ENCODE results near the gene AFAP1.
A peak's percentile ranks its signal among the peaks of the same experiment; 100 is the strongest.

Gene AFAP1

DNA sequence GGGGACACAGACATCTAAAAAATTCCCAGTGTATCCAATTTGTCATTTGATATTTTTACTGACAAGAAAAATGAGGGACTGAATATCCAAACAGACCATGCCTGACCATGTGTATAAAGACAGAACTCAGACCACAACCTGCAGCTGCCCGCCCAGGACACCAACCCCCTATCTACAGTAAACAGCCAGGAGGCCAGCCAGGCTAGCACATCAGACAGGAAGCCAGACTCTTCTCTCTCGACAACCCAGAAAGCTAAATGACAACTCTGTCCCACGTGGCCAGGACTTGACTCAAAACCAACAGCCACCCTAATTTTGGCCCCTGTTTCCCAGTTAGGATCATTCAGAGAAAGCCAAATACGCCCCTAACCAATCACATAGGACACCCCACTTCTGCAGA, 15.1 kb downstream of the AFAP1 start:
- peaks cover 0 to 2% of the 10 kb centered on the region in 2 experiments for H3K36me3 ChIP-seq (ENCODE audit: control insufficient read depth in 1 of 2, insufficient read depth in 2 of 2, low read length in 2 of 2)
- H2BK5ac ChIP-seq (ENCODE audit: low read depth, low read length, poor library complexity): no peak overlapping the region
- no peak overlapping the region for H3K27ac ChIP-seq (ENCODE audit: low read depth, low read length)
- H4K12ac ChIP-seq (ENCODE audit: low read depth, low read length): no peak overlapping the region
- no peaks in the 10 kb centered on the region for H3K27me3 ChIP-seq (ENCODE audit: insufficient read depth, low read length)
- no peak overlapping the region for H3K4me2 ChIP-seq (ENCODE audit: low read length)
- no peak overlapping the region for H4K8ac ChIP-seq (ENCODE audit: low read depth, low read length)
- no peak overlapping the region for H2AFZ ChIP-seq (ENCODE audit: insufficient read depth, low read length, poor library complexity)
- H3K4me1 ChIP-seq (ENCODE audit: control insufficient read depth in 1 of 2, insufficient read depth in 2 of 2, low read length in 2 of 2): peaks cover 9 to 12% of the 10 kb centered on the region in 2 experiments
- H4K91ac ChIP-seq (ENCODE audit: low read depth, low read length): no peak overlapping the region
- no peak for DNase-seq
- H2AK5ac ChIP-seq (ENCODE audit: low read length): no peak overlapping the region
- WGBS (ENCODE audit: extremely low coverage, insufficient coverage, insufficient read length): no CpG with 5 or more reads among the region's 4 CpGs
- H2BK12ac ChIP-seq (ENCODE audit: low read length): no peak overlapping the region
- peaks cover 12% of the 10 kb centered on the region for H3K79me2 ChIP-seq (ENCODE audit: control insufficient read depth, insufficient read depth, low read length, poor library complexity)
- no peak overlapping the region for H2BK120ac ChIP-seq (ENCODE audit: insufficient read depth, low read length, poor library complexity)
- no peak overlapping the region for H3K9ac ChIP-seq (ENCODE audit: low read length)
- H3K79me1 ChIP-seq (ENCODE audit: low read length): no peaks in the 10 kb centered on the region
- H3K14ac ChIP-seq (ENCODE audit: low read length): no peak overlapping the region
- H3K23ac ChIP-seq (ENCODE audit: low read length): no peak overlapping the region
- H3K9me3 ChIP-seq (ENCODE audit: insufficient read depth, low read depth, low read length): peaks cover 2% of the 10 kb centered on the region
- H3K4me3 ChIP-seq (ENCODE audit: low read depth, low read length): no peak overlapping the region
- no peak overlapping the region for H3K18ac ChIP-seq (ENCODE audit: low read length)
- H3K4ac ChIP-seq (ENCODE audit: low read depth, low read length): no peak overlapping the region

DNA sequence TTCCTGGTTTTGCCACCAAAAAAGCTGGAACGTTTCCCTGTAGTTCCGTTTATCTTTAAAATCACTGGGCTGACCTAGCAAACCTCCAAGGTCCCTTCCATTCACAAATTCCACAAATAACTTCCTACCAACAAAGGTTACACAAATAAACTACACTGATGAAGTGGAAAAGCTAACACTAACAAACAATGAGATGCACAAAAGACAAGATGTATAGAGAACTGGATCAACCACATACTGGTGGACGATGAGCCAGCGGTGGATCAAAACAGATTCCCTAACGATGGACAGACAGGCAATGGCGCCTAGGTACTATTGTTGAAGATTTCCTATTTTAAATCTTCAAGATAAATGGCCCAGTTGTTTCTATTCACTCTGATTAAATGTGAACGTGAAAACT, 15.5 kb downstream of the AFAP1 start:
- Histone ChIP-seq H3K4ac (ENCODE audit: low read depth, low read length) (no peak overlapping the region), H3K9me3 (ENCODE audit: insufficient read depth, low read depth, low read length) (peaks cover 2% of the 10 kb centered on the region), H4K12ac (ENCODE audit: low read depth, low read length) (no peak overlapping the region), H3K14ac (ENCODE audit: low read length) (no peak overlapping the region), H3K4me2 (ENCODE audit: low read length) (no peak overlapping the region), H3K9ac (ENCODE audit: low read length) (no peak overlapping the region), H3K27me3 (ENCODE audit: insufficient read depth, low read length) (no peaks in the 10 kb centered on the region), H2BK120ac (ENCODE audit: insufficient read depth, low read length, poor library complexity) (no peak overlapping the region), H3K36me3 (ENCODE audit: control insufficient read depth in 1 of 2, insufficient read depth in 2 of 2, low read length in 2 of 2) (peaks cover 0 to 2% of the 10 kb centered on the region in 2 experiments), H2AFZ (ENCODE audit: insufficient read depth, low read length, poor library complexity) (no peak overlapping the region), H4K8ac (ENCODE audit: low read depth, low read length) (no peak overlapping the region), H2BK12ac (ENCODE audit: low read length) (no peak overlapping the region), H3K23ac (ENCODE audit: low read length) (no peak overlapping the region), H3K4me1 (ENCODE audit: control insufficient read depth in 1 of 2, insufficient read depth in 2 of 2, low read length in 2 of 2) (peaks cover 6 to 8% of the 10 kb centered on the region in 2 experiments), H4K91ac (ENCODE audit: low read depth, low read length) (no peak overlapping the region), H3K4me3 (ENCODE audit: low read depth, low read length) (no peak overlapping the region), H3K79me2 (ENCODE audit: control insufficient read depth, insufficient read depth, low read length, poor library complexity) (peaks cover 12% of the 10 kb centered on the region), H2BK5ac (ENCODE audit: low read depth, low read length, poor library complexity) (no peak overlapping the region), H3K27ac (ENCODE audit: low read depth, low read length) (no peak overlapping the region), H3K18ac (ENCODE audit: low read length) (no peak overlapping the region), H2AK5ac (ENCODE audit: low read length) (no peak overlapping the region), H3K79me1 (ENCODE audit: low read length) (no peaks in the 10 kb centered on the region)
- no CpG with 5 or more reads among the region's 7 CpGs for WGBS (ENCODE audit: extremely low coverage, insufficient coverage, insufficient read length)
- DNase-seq: peak in 1 of 2 donors; percentile 63

DNA sequence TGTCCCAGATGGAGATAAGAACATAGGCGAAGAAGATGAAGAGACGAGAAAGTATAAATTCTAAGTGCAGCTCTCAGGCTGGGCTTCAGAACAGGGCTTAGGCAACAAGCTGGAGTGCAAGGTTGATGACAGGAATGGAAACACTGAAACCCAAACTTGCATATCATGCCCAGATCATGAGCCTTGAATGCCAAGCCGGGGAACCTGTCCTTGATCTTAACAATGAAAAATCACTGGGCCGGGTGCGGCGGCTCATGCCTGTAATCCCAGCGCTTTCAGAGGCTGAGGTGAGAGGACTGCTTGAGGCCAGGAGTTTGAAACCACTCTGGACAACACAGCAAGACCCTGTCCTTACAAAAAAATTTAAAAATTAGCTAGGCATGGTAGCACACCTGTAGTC, 17.2 kb downstream of the AFAP1 start:
- no peak for DNase-seq
- H3K4me2 ChIP-seq (ENCODE audit: low read length): no peak overlapping the region
- no peak overlapping the region for H4K8ac ChIP-seq (ENCODE audit: low read depth, low read length)
- H2AFZ ChIP-seq (ENCODE audit: insufficient read depth, low read length, poor library complexity): no peak overlapping the region
- H3K9ac ChIP-seq (ENCODE audit: low read length): no peak overlapping the region
- no peaks in the 10 kb centered on the region for H3K79me1 ChIP-seq (ENCODE audit: low read length)
- no peak overlapping the region for H2AK5ac ChIP-seq (ENCODE audit: low read length)
- H3K27ac ChIP-seq (ENCODE audit: low read depth, low read length): no peak overlapping the region
- no peaks in the 10 kb centered on the region for H3K9me3 ChIP-seq (ENCODE audit: insufficient read depth, low read depth, low read length)
- H3K27me3 ChIP-seq (ENCODE audit: insufficient read depth, low read length): no peaks in the 10 kb centered on the region
- no CpG with 5 or more reads among the region's 7 CpGs for WGBS (ENCODE audit: extremely low coverage, insufficient coverage, insufficient read length)
- H3K23ac ChIP-seq (ENCODE audit: low read length): no peak overlapping the region
- H2BK12ac ChIP-seq (ENCODE audit: low read length): no peak overlapping the region
- no peak overlapping the region for H3K18ac ChIP-seq (ENCODE audit: low read length)
- peak overlapping the region; percentile 8 for H3K4ac ChIP-seq (ENCODE audit: low read depth, low read length)
- no peak overlapping the region for H3K4me3 ChIP-seq (ENCODE audit: low read depth, low read length)
- peaks cover 7% of the 10 kb centered on the region for H3K79me2 ChIP-seq (ENCODE audit: control insufficient read depth, insufficient read depth, low read length, poor library complexity)
- H2BK120ac ChIP-seq (ENCODE audit: insufficient read depth, low read length, poor library complexity): no peak overlapping the region
- H3K14ac ChIP-seq (ENCODE audit: low read length): no peak overlapping the region
- no peak overlapping the region for H4K12ac ChIP-seq (ENCODE audit: low read depth, low read length)
- H3K4me1 ChIP-seq (ENCODE audit: control insufficient read depth in 1 of 2, insufficient read depth in 2 of 2, low read length in 2 of 2): peaks cover 11 to 20% of the 10 kb centered on the region in 2 experiments
- no peak overlapping the region for H2BK5ac ChIP-seq (ENCODE audit: low read depth, low read length, poor library complexity)
- no peak overlapping the region for H4K91ac ChIP-seq (ENCODE audit: low read depth, low read length)
- H3K36me3 ChIP-seq (ENCODE audit: control insufficient read depth in 1 of 2, insufficient read depth in 2 of 2, low read length in 2 of 2): peaks cover 0 to 2% of the 10 kb centered on the region in 2 experiments

DNA sequence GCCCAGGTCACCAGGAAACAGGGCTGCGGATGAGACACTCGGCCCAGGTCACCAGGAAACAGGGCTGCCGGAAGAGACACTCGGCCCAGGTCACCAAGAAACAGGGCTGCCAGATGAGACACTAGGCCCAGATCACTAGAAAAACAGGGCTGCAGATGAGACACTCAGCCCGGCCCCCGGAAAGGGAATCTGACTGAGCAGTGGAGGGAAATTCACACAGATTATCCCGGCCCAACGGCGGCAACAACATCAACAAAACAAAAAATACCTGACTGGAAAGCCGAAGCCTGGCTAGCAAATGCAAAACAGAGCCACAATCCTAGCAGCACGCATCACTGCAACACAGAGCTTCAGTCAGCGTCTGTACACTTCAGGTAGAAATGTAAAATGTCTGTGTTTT, 20.7 kb downstream of the AFAP1 start:
- H3K23ac ChIP-seq (ENCODE audit: low read length): no peak overlapping the region
- no peak overlapping the region for H4K91ac ChIP-seq (ENCODE audit: low read depth, low read length)
- H4K8ac ChIP-seq (ENCODE audit: low read depth, low read length): no peak overlapping the region
- no peak overlapping the region for H4K12ac ChIP-seq (ENCODE audit: low read depth, low read length)
- H3K4me1 ChIP-seq (ENCODE audit: control insufficient read depth in 1 of 2, insufficient read depth in 2 of 2, low read length in 2 of 2): peaks cover 10 to 23% of the 10 kb centered on the region in 2 experiments
- no peak overlapping the region for H3K14ac ChIP-seq (ENCODE audit: low read length)
- H2AK5ac ChIP-seq (ENCODE audit: low read length): no peak overlapping the region
- no peak overlapping the region for H2AFZ ChIP-seq (ENCODE audit: insufficient read depth, low read length, poor library complexity)
- H2BK12ac ChIP-seq (ENCODE audit: low read length): no peak overlapping the region
- H3K9ac ChIP-seq (ENCODE audit: low read length): no peak overlapping the region
- H3K18ac ChIP-seq (ENCODE audit: low read length): no peak overlapping the region
- DNase-seq: no peak
- no peak overlapping the region for H2BK120ac ChIP-seq (ENCODE audit: insufficient read depth, low read length, poor library complexity)
- H3K4me2 ChIP-seq (ENCODE audit: low read length): no peak overlapping the region
- no peaks in the 10 kb centered on the region for H3K79me1 ChIP-seq (ENCODE audit: low read length)
- no peaks in the 10 kb centered on the region for H3K9me3 ChIP-seq (ENCODE audit: insufficient read depth, low read depth, low read length)
- H3K27ac ChIP-seq (ENCODE audit: low read depth, low read length): no peak overlapping the region
- H3K27me3 ChIP-seq (ENCODE audit: insufficient read depth, low read length): no peaks in the 10 kb centered on the region
- H3K79me2 ChIP-seq (ENCODE audit: control insufficient read depth, insufficient read depth, low read length, poor library complexity): peaks cover 7% of the 10 kb centered on the region
- no peaks in the 10 kb centered on the region for H3K36me3 ChIP-seq (ENCODE audit: control insufficient read depth in 1 of 2, insufficient read depth in 2 of 2, low read length in 2 of 2)
- no peak overlapping the region for H2BK5ac ChIP-seq (ENCODE audit: low read depth, low read length, poor library complexity)
- no CpG with 5 or more reads among the region's 12 CpGs for WGBS (ENCODE audit: extremely low coverage, insufficient coverage, insufficient read length)
- peak overlapping the region; percentile 54 for H3K4ac ChIP-seq (ENCODE audit: low read depth, low read length)
- no peak overlapping the region for H3K4me3 ChIP-seq (ENCODE audit: low read depth, low read length)
